PC-3 (cell line): ENCODE measurements around the gene GANC.

ENCODE experiments used
- EZH2 ChIP-seq: fragments of 300-600 bp; sonication (generic); IDR thresholded peaks from one replicate; pipeline ENCODE4 v1.6.1; 2017; ENCODE audit warnings: antibody characterized with exemption, mild to moderate bottlenecking, low read length; ENCODE audit not compliant: unreplicated experiment
- TF ChIP-seq, protein P1 (sequence below): fragments of 300-600 bp; sonication (generic); conservative IDR thresholded peaks from 2 replicates; pipeline ENCODE4 v1.5.1; 2017; ENCODE audit warnings: antibody characterized with exemption, low read depth, mild to moderate bottlenecking, low read length

DNA sequence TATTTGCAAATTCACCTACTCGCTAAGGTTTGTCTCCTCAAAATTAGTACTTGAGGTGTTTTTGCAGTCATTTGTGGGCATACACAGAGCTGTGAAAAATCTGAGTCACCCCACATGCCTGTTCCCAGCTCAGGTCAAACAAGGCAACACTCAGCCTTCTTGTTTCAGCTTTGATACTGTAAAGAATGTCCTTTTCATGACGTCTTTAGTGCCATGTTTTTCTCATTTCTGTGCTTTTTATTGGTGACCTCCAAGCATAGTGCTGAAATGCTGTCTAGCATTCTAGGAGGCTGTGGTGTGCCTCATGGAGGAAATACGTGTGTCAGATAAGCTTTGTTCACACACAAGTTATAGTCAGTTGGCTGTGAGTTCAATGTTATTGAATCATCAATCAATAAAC is 95.1 kb downstream of the GANC start:
- TF ChIP-seq, protein P1, sequence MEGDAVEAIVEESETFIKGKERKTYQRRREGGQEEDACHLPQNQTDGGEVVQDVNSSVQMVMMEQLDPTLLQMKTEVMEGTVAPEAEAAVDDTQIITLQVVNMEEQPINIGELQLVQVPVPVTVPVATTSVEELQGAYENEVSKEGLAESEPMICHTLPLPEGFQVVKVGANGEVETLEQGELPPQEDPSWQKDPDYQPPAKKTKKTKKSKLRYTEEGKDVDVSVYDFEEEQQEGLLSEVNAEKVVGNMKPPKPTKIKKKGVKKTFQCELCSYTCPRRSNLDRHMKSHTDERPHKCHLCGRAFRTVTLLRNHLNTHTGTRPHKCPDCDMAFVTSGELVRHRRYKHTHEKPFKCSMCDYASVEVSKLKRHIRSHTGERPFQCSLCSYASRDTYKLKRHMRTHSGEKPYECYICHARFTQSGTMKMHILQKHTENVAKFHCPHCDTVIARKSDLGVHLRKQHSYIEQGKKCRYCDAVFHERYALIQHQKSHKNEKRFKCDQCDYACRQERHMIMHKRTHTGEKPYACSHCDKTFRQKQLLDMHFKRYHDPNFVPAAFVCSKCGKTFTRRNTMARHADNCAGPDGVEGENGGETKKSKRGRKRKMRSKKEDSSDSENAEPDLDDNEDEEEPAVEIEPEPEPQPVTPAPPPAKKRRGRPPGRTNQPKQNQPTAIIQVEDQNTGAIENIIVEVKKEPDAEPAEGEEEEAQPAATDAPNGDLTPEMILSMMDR: no peak
- TF ChIP-seq EZH2: no peak
